22Rv1 (cell line): Measurements from ENCODE around the gene TXNDC11.

Experiments used
- H3K27ac ChIP-seq: fragments of 450-650 bp; 2 replicates; pipeline ENCODE4 v1.5.1; 2017
- CTCF ChIP-seq: fragments of 450-650 bp; IDR thresholded peaks from 2 replicates; pipeline ENCODE4 v1.5.1; 2017; ENCODE audit warnings: mild to moderate bottlenecking
- ZFX ChIP-seq: fragments of 450-650 bp; IDR thresholded peaks from 2 replicates; pipeline ENCODE4 v1.6.1; 2017; ENCODE audit warnings: antibody characterized with exemption, borderline replicate concordance

TXNDC11 gene

DNA sequence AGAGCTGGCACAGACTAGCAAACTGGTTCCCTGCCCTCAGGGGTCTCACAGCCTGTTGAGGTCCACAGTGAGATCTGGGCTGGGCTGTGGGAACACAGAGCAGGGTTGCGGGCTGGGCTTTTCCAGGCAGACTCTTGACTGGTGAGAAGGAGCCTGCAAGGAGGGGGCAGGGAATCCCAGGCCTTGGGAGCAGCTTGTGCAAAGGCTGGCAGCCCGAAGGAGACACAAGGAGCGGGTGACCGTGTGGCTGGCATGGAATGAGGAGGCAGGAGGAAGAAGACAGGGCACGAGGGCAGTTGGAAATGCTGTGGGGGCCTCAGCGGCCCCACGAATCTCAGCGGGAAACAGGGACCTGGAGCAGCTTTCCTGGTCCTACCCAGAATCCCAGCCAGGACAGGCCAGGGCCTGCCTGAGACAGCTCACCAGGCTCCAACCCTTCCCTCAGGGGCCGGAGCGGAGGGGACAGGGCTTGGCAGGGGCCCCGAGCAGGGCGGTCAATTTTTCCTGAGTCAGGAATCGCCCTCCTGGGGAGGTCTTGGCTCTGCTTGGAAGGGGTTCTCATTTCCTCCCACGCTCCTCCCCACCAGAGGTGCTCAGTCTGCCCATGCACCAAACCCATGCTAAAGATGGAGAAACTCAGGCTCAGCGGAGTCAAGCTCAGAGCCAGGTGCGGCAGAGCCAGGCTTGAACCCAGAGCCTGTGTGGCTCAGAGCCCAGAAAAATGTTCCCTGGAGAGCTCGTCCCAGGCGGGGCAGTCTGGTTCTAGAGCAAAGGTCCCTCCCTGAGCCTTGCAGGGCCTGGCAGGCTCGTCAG lies 83.6 kb downstream of the TXNDC11 start:
- TF ChIP-seq ZFX, result no peak
- no peak for TF ChIP-seq CTCF
- no peak overlapping the region for H3K27ac ChIP-seq

- H3K27ac ChIP-seq, result no peak overlapping the region
- TF ChIP-seq ZFX, result no peak
- no peak for TF ChIP-seq CTCF
Observed at GRCh38 chr16:11657556-11657955, 85.1 kb downstream of the TXNDC11 start.

- no peak for TF ChIP-seq ZFX
- TF ChIP-seq CTCF, result no peak
- no peak overlapping the region for H3K27ac ChIP-seq
Observed at GRCh38 chr16:11655655-11656054, 87.0 kb downstream of the TXNDC11 start.

DNA sequence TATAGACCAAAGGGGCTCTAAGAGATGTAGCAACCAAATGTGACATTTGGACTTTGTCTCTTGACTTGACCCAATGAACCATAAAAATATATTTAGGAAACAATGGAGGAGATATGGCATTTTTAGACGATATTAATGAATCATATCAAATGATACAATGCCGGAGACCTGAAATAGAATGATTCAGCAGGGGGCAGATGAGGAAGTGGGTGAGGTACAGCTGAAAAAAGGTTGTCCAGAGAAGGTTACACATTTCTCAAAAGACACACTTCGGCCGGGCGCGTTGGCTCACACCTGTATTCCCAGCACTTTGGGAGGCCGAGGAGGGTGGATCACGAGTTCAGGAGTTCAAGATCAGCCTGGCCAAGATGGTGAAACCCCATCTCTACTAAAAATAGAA lies 90.9 kb downstream of the TXNDC11 start:
- no peak for TF ChIP-seq ZFX
- no peak for TF ChIP-seq CTCF
- H3K27ac ChIP-seq, result no peak overlapping the region

GRCh38 chr16:11650641-11651591 lies 91.7 kb downstream of the TXNDC11 start:
- H3K27ac ChIP-seq, result no peak overlapping the region
- TF ChIP-seq CTCF, result no peak
- TF ChIP-seq ZFX, result no peak

DNA sequence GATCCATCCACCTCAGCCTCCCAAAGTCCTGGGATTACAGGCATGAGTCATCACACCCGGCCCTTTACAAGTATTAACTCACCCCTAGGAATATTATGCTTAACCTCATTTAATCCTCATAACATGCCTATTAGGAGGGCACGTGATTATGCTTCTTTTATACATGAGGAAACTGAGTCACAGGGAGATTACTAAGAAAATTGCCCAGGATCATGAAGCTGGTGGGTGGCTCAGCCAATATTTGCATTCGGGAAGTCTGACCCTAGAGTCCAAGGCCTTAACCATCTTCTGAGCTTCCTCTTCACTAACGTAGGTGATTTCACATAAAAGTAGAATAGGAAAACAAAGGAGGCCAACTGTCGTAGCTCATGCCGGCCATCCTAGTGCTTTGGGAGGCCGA lies 93.4 kb downstream of the TXNDC11 start:
- TF ChIP-seq CTCF, result no peak
- TF ChIP-seq ZFX, result no peak
- H3K27ac ChIP-seq, result no peak overlapping the region

GRCh38 chr16:11642765-11643116 lies 99.9 kb downstream of the TXNDC11 start:
- TF ChIP-seq CTCF (no peak), ZFX (no peak)
- no peak overlapping the region for H3K27ac ChIP-seq
